Measurements from ENCODE around the gene USP36.
A peak's percentile ranks its signal among the peaks of the same experiment; 100 is the strongest.

Gene USP36

DNA sequence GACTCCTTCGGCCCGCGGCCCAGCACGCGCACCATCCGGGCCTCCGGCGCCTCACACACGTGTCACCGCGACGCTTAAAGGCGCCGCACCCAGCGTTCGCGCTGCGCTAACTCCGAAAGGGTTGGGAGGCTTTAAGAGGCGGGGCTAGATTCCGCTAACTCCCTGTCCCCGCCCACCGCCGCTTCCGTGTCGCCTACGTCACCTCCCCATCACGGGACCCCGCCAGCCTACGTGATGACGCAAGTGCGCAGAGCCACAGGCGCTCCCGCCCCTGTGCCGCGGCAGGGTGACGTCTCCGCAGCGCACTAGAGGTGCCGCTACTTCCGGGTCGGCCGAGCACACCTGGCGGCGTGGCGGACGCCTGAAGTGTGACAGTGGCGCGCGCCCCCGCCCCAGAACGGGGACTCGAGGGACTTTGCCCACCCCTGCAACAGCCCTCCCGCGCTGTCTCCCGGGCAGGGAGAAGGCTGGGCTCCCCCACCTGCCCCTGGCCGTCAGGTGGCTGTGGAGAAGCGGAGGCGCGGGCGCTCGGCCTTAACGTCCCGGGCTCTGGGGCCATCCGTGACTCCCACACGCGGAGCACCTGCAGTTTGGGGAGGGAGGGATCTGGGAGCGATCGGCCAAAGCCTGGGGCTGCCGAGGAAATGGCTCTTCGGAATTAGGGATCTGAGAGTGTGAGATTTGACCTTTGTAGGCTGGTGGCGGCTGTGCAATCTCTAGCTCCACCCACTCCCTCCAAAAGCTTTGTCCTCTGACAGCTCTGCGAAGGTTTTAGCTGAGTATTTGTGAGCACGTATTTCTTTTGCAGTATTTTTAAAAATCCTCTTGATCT, at the start of gene USP36:
TSS of gene USP36 (minus strand) at position 35 of the 832 bp plus-strand sequence. CDS start 4,451 bp downstream, outside the sequence.
- TF ChIP-seq ZNF274 (IDR thresholded peaks at IDR 0.05; ENCODE audit: low read depth, low read length) = no peak

DNA sequence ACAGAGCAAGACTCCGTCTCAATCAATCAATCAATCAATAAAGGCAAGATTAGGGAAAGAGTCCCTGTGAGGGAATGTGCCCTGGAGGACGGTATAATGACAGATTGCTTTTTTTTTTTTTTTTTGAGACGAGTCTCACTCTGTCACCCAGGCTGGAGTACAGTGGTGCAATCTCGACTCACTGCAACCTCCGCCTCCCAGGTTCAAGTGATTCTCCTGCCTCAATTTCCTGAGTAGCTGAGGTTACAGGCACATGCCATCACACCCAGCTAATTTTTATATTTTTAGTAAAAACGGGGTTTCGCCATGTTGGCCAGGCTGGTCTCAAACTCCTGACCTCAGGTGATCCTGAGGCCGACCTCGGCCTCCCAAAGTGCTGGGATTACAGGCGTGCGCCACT, 49.5 kb upstream of the USP36 start:
- peak overlapping the region; percentile 13; the same call in 1 of the 2 replicates for H3K4me3 ChIP-seq (ENCODE audit: low read length)

More for the DNA sequence above, at the start of gene USP36:
- peak within 1 kb of the TSS; percentile 86 for H3K4me3 ChIP-seq (ENCODE audit: low read length)

DNA sequence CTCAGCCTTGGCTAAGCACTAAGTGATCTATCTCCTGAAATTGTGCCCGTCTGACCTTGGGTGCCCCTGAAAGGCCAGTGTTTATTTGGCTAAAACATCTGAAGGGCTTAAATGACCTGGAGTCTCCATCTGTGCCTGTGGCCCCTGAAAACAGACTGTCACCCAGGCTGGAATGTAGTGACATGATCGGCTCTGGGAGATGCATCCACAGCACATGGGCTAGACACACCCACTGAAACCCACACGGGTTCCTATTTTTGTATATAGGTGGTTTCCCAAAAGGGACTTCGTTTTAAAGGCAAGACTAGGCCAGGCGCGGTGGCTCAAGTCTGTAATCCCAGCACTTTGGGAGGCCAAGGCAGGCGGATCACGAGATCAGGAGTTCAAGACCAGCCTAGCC, 48.9 kb upstream of the USP36 start:
- no peak overlapping the region; the same call in 1 of the 2 replicates for H3K4me3 ChIP-seq (ENCODE audit: low read length)
- no peak for TF ChIP-seq ZNF274 (IDR thresholded peaks at IDR 0.05; ENCODE audit: low read depth, low read length)

DNA sequence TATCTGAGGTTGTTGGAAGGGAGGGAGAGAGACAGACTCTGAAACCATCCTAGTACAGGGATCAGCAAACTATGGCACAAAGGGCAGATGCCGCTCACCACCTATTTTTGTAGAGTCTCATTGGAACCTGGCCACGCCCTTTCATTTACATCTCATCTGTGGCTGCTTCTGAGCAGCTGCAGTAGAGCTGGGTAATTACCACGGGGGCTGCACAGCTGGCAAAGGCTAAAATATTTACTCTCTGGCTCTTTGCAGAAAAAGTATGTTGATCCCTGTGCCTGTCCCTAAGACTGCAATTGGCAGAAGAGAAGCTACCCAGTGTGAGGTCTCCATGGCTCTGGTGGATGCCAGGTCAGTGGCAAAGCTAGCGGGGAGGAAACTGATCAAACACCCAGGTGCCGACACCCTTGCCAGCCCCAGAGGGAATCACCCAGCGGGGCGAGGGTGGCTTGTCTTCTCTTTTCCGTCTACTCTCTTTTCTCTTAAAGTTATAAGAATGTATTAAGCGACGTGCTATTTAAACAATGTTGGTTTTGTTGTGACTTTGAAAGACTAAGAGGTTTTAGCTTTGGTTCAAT, 48.4 kb upstream of the USP36 start:
- H3K4me3 ChIP-seq (ENCODE audit: low read length) = no peak overlapping the region; the same call in 1 of the 2 replicates
- no peak for TF ChIP-seq ZNF274 (IDR thresholded peaks at IDR 0.05; ENCODE audit: low read depth, low read length)

DNA sequence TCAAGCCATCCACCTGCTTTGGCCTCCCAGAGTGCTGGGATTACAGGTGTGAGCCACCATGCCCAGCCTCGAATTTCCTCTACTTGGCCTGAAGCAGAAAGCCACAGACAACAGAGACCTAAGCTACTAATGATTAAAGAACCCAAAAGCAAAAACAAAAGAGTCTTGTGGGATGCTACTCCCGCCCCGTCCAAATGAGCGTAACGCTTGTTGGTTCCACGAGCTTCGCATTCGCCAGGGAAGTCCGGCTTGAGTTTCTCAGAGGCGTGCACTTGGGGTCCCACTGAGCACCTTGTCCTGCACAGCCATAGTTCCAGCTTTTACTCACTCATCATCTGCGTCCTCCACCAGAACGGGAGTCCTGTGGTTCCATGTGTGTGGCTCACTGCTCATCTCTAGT, 46.3 kb upstream of the USP36 start:
- H3K4me3 ChIP-seq (ENCODE audit: low read length) = no peak overlapping the region
- TF ChIP-seq ZNF274 (IDR thresholded peaks at IDR 0.05; ENCODE audit: low read depth, low read length) = no peak

DNA sequence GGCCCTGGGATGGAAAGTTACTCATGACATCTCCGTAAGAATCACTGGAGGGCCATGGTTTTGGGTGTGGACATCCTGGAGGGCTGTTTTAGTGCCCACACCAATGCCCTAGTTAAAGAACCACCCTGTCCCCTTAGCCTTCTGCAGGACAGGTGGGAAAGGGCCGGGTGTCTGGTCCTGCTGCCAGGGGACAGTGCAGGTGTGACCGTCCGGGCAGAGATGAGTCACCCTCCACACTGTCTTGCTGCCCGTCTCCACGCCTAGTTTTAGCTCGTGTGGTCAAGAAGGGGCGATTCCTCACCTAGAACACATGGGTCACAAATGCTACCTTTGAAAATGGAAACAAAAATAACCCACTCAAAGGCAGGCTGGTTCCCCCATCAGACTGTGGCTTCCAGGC, 45.3 kb upstream of the USP36 start:
- no peak overlapping the region for H3K4me3 ChIP-seq (ENCODE audit: low read length)

DNA sequence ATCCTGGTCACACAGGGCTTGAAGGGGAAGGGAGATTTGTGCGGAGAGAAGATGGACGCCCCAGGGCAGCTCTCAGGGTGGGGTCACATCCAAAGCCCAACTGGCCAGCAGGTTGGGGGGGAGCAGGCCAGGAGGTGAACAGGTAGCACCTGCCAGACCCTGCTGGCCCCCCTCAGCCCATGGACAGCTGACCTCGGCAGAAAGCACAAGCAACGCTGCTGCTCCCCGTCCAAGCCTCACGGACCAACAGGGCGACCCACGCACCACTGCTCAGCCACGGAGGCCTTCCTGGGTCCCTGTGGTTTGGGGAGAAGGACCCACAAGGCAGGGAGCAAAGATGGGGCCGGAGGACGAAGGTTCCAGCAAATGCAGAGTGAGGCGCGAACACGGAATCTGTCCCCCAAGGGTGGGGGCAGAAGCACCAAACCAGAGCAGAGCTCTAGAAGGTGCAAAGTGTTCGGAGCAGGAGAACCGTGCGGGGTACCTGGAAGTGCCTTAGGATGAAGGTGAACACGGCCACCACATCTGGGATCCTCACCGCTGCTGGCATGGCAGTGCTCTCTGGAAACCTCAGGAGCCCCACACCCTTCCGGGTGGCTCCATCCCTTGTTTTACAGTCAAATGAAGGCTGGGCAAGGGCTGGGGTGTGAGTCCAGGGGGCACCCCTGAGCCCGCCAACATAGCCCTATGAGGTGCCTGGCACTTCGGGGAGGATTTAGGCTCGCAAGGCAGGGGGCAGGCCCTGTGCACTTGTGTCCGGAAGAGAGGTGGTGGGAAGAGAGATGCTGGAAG, 44.5 kb upstream of the USP36 start:
- H3K4me3 ChIP-seq (ENCODE audit: low read length) = no peak overlapping the region
- no peak for TF ChIP-seq ZNF274 (IDR thresholded peaks at IDR 0.05; ENCODE audit: low read depth, low read length)

More for the DNA sequence above, 45.3 kb upstream of the USP36 start:
- TF ChIP-seq ZNF274 (IDR thresholded peaks at IDR 0.05; ENCODE audit: low read depth, low read length) = no peak

DNA sequence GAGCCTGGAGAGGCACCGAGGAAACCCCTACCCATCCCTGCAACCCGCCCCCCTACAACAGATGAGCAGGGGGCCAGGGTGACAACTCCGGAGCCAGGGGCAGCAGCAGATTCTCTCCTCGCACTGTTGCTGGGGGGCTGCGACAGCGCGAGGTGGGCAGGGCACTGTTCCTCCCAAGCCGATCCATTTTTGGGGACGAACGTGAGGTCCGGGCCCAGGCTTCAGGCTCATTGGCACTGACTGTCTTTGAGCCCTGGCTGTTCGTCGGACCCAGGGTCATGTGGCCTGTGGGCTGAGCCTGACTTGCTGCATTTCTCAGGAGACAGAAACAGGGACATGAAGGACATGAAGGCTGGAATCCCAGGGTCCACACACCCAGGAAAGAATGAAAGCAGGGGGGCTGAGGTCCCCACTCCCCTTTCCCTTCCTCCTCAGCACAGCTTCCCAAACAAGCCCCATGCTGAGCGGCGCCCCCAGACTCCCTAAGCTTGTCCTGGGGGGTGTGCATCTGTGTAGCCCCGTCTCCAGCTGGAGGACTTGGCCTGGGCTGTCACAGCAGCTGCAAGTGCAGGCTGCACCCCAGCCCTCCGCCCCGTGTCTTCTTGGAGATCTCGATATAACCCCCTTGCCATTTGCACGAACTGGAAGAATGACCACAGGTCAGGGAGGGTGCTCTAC, 43.7 kb upstream of the USP36 start:
- no peak overlapping the region for H3K4me3 ChIP-seq (ENCODE audit: low read length)
- TF ChIP-seq ZNF274 (IDR thresholded peaks at IDR 0.05; ENCODE audit: low read depth, low read length) = no peak

DNA sequence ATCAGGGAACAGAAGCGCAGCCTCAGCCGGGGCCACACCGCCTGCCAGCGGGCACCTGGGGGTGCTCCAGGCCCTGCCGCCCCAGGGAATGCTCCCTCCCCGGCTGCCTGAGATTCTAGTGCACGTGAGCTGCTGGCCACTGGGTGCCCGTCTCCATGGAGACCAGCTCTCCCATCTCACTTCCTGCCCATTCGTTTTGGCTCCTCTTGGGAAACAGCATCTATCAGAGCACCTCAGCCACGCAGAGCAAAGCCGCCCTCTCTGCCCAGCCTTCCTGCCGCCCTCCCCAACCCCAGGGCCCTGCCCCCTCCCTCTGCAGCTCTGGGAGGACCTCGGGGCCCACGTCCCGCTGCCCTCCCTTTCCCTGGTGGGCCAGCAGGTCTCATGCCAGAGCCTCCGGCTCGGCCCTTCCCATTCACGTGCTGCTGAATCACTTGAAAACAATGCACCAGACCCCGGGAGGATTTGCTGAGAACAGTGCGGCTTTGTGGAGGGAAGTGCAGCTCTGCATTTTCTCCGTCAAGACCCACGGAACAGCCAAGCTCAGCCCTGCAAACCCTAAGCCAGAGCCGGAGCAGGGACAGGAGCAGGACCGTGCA, 43.0 kb upstream of the USP36 start:
- no peak overlapping the region for H3K4me3 ChIP-seq (ENCODE audit: low read length)
- TF ChIP-seq ZNF274 (IDR thresholded peaks at IDR 0.05; ENCODE audit: low read depth, low read length) = no peak

DNA sequence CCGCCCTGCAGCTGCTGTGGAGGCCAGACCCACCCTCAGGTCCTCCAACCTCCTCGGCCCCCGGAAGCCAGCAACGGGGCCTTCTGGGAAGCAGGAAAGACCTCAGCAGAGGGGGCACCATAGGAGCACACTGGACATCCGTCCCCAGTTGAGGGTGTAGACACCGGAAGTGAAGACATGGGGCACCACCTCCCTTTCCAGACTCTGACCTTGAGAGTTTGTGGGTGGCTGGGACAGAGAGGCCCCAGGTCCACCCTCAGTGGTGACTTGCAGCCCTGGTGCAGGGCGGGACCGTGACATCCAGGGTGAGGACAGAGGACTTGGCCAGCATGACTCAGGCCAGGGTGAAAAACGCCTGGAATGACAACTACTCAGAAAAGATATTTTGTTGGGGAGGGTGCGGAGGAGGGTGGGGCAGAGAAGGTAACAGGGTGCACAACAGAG, 42.5 kb upstream of the USP36 start:
- TF ChIP-seq ZNF274 (IDR thresholded peaks at IDR 0.05; ENCODE audit: low read depth, low read length) = no peak
- no peak overlapping the region for H3K4me3 ChIP-seq (ENCODE audit: low read length)

DNA sequence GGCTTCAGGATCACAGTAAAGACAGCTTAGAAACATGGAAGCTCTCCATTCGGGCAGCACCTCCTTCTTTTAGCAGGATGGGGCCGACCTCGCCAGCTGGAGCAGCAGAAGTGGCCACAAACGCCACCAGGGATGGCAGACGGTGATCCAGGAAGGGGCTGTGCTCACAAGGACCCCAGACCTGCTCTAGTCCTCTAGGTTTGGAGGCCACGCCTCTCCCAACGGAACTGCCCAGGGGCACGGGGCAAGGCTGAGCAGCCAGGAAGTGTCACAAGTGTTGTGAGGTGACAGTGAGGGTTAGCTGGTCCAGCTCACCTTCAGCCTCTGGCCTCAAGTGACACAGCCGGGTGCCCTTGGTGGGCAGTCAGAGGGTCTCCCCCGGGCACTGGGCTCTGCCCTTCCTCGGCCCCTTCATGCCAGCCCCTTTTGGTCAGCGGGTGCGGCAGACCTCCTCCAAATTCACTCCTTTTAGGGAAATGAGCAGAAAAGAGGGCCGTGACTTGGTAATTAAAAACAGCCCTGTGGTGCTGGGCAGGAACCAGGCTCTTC, 42.0 kb upstream of the USP36 start:
- TF ChIP-seq ZNF274 (IDR thresholded peaks at IDR 0.05; ENCODE audit: low read depth, low read length) = no peak
- H3K4me3 ChIP-seq (ENCODE audit: low read length) = no peak overlapping the region

DNA sequence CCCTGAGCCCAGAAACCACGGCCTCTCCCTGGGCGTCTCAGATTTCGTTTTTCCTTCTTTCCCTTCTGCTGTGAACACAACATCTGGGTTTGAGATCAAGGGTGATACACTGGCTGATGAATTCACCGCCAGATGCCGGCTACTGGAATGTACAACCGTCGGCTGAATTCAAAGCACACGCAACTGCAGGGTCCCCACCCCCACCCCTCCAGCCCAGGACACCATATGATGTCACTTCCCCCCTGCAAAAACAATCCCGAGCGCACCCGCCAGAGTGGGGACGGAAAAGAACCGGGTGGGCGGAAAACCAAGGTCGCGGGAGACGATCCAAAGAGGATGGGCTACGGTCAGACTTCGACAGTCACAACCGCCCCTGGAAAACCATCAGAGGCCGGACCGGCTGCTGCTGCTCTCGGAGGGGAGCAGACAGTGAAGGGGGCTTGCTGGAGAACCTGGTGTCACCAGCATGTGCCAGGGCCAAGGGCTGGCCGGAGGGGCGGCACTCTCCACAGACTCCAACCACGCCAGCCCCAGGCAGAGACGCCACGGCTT, 39.1 kb upstream of the USP36 start:
- H3K4me3 ChIP-seq (ENCODE audit: low read length) = no peak overlapping the region
- TF ChIP-seq ZNF274 (IDR thresholded peaks at IDR 0.05; ENCODE audit: low read depth, low read length) = no peak

DNA sequence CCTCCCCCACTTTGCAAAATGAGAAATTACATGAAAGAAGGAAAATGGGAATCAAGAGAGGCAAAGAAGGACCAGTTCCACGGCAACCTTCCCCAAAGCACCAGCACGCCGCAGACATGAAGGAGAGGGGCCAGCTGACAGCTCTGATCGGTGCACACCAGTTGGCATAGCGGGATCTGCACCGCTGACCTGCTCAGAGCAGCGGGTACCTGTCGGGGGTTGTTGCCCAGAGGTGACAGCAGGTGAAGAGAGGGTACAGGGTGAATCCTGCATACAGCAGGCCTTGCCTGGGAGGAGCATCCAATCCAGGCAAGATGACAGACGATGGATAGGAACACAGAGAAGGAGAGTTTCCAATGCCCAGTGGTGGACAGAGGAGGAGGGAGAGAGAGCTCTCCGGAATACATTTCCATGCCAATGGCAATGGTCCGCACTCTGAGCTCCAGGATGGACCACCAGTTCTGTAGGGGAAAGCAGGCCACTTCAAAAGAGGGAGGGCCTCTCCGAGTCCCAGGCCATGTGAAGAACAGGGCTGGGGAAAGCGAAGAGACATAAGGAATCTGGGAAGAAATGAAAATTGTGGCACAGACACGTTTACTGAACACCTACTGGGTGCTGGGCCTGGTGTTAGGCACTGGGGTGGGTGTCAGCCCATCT, 38.4 kb upstream of the USP36 start:
- no peak for TF ChIP-seq ZNF274 (IDR thresholded peaks at IDR 0.05; ENCODE audit: low read depth, low read length)
- no peak overlapping the region for H3K4me3 ChIP-seq (ENCODE audit: low read length)
